ENCODE measurements around the gene SLC5A1.

SLC5A1 gene

DNA sequence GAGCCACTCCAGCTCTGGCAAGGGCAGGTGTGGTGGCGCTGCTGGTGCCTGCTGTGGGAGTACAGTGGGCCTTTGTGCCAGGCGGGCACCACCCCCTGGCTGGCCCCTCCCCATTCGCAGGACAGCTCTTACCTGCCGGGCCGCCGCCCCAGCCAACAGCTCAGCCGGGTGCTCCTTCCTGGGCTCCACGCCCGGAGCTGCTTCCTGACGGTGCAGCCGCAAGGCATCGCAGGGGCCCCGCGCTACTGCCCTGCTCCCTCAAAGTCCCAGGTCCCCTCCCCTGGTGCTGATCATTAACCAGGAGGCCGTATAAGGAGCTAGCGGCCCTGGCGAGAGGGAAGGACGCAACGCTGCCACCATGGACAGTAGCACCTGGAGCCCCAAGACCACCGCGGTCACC is at the start of gene SLC5A1:
Gene SLC5A1, plus strand, starts transcription at position 338 of the 400 bp plus-strand sequence. Its CDS starts 21 bp downstream, at position 359.
- no peak for DNase-seq (ENCODE audit: low spot score)

DNA sequence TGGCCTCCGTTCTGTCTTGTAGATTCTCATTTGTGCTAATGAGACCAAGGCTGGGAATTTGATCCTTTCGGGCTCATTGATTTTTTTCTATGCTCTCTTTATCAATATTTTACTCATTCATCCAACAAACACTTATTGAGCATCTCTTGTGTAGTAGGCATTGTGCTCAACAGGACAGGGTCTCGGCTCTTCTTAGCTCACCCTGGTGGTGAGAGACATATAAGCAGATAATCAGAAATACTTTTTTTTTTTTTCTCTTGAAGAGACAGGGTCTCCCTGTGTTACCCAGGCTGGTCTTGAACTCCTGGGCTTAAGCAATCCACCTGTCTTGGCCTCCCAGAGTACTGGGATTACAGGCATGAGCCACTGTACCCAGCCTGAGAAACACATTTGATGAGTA is 48.0 kb upstream of the SLC5A1 start:
- no peak for DNase-seq (ENCODE audit: low spot score)

DNA sequence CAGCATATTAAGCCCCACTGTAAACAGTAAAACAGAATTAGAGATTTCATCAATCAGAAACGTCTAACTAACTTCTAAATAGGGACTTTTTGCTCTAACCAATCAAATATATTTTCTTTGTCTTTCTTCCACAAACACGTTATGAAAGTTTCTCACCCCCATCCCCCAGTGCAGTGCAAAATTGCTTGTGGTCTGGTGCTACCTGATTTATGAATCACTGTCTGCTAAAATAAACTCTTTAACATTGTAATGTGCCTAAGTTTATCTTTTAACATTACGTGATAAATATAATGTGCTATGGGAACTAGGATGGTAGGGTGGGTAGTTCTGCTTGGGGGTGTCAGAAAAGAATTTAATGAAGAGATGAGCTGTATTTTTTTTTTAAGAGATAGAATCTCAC is 47.3 kb upstream of the SLC5A1 start:
- DNase-seq (ENCODE audit: low spot score), result no peak

DNA sequence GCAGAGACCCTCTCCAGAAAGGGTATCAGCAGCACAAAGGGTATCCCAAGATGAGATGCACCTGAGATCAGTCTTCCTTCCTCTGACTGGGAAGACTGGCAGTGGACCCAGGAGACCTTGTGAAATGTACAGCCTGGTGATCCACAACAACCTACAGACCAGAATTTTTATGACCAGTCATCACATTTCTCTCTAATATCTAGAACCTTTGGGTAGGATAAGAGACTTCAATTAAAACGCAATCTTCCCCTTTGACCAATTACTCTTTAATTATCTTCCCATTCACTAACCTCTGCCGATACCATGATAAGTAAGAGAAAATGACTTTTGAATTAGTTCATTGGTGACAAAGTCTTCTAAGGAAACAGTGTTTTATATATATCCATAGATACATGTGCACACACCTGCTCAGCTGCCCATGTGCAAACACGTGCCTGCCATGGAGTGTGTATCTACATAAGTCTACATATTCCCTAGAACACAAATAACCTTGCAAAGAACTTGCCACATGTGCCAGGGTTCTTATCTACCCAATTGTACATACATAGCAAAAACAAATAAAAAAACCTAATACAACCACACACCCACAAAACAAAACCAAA is 44.2 kb upstream of the SLC5A1 start:
- no peak for DNase-seq (ENCODE audit: low spot score)

DNA sequence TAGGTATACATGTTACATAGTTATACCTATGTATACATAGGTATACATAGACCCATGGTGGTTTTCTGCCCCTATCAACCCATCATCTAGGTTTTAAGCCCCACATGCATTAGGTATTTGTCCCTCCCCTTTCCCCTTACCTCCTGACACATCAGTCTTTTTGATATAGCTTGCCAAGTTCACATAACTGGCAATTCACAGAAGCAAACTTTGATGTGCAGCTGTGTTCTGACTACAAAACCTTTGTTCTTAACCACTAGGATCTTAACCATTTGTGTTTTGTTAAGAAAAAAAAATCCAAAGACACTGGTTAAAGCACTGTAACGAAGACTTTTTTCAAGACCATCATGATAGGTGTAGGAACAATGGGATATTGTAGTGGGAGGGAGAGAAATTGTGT is 42.9 kb upstream of the SLC5A1 start:
- DNase-seq (ENCODE audit: low spot score), result no peak

DNA sequence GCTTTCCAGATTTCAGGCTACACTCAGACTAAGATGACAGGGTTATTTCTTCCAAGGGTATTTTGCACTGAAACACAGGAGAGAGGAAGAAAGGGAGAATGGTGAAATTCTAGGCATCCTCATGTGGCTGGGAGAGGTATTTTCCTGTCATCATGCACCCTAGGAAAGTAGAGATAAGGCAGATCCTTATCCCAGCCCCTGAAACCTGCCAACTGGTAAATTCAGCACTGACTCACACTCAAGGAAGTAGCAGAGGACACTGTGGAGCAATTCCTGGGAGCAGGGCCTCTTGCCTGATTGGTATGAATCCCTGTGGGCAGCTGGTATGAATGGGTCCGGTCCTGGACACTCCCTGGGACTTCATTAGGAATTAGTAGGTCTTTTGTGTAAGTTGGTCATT is 37.6 kb upstream of the SLC5A1 start:
- DNase-seq (ENCODE audit: low spot score), result no peak

DNA sequence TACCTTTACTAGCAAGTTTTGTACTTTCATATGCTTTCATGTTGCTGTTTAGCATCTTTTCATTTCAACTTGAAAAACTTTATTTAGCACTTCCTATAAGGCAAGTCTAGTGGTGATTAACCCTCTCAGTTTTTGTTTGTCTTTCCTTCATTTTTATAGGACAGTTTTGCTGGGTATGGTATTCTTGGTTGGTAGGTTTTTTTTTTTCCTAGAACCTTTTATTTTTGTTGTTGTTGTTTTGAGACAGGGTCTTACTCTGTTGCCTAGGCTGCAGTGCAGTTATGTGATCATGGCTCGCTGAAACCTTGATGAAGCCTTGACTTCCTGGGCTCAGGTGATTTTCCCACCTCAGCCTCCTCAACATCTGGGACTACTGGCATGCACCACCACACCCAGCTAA is 29.9 kb upstream of the SLC5A1 start:
- DNase-seq (ENCODE audit: low spot score), result no peak

DNA sequence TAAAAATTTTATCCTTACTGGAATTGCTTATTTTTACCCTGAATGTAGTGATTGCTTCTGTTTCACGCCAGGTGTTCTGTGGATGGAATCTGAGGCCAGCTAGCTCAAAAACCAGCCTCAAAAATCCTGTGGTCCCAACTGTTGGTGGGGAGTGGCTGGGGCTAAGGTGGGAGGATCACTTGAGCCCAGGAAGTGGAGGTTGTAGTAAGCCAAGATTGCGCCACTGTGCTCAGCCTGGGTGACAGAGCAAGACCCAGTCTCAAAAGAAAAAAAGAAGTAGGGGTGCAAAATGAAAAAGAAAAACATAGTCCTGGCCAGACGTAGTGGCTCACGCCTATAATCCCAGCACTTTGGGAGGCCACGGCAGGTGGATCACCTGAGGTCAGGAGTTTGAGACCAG is 27.0 kb upstream of the SLC5A1 start:
- DNase-seq (ENCODE audit: low spot score), result no peak

DNA sequence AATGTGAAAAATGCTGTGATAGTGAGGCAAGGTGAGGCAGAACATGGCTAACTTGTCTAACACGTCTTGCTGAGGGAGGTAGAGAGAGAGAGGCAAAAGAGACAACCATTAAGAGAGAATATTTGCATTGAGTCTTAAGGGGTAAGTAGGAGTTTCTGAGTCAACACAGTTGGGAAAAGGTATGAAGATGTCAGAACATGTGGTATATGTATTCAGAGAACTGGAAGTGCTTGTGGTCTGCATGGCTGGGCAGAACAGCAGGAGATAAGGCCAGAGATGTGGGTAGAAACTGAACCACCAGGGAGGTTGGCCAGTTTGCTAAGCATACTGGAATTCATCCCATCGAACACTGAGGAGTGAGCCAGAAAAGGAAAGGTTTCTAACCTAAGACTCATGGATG is 25.0 kb upstream of the SLC5A1 start:
- DNase-seq (ENCODE audit: low spot score), result no peak

DNA sequence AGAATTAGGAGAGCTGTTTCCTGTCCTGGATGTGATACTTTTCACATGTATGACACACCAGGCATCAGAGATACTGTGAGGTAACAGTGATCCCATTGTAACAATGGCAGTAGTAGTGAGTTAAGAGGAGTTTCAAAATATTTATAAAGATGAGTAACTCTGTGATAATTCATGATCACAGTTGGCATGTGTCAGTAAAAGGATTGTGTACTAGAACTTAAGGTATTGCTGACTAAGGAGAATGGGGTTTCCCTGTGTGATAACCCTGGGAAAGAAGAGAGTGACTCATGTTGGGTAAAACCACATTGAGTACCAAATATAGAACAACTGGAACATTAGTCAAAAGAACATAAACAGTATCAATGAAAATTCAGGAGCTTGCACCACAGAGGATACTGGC is 22.9 kb upstream of the SLC5A1 start:
- DNase-seq (ENCODE audit: low spot score), result no peak

DNA sequence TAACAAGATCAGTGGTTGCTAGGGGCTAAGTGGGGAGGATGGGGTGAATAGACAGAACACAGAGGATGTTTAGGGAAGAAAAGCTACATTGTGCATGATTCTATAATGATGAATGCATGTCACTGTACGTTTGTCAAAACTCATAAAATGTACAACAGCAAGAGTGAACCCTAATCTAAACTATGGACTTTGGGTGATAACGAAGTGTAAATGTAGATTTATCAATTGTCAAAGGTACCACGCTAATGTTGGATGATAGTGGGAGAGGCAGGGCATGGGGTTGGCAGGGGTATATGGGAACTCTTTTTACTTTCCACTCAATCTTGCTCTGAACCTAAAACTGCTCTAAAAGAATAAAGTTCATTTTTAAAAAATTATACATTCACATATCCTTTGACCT is 21.3 kb upstream of the SLC5A1 start:
- DNase-seq (ENCODE audit: low spot score), result no peak

DNA sequence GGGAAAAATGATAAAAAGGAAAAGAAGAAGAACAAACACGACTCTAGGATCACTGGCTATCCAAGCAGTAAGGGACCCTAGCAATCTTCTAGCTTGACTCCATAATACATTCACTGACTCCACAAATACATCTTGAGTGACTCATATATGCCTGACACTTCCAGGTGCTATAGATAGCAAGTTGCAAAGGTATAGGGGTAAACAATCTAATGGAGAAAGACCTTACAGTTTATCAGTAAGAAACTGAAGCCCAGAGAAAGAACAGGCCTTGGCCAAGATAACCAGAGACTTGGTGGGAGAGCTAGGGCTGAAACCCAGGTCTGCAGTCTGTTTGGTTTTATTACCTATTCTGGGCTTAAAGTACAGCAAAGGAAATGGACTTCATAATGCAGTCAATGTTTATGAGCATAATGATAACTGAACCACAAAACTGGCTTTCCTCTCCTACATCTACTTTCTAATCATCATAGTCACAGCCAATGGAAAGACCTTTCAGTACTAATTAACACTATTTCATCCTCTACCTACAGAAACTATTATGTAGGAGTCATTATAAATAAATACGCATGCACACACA is 19.7 kb upstream of the SLC5A1 start:
- no peak for DNase-seq (ENCODE audit: low spot score)

DNA sequence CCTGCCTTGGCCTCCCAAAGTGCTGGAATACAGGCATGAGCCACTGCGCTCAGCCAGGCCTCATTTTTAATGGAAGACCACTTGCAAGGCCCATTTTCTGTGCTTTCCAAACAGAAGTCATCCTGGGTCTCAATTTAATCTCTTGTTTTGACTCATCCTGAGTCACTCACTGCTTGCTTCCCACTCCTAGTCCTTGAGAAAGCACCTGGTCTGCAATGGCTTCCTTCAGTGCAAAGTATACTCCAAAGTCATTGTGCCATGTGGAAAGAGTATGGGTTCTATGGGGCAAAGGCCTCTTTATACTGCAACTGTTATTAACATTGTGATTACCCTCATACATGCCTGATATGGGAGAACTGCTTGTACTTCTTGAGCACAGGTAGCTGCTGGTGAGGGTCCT is 18.3 kb upstream of the SLC5A1 start:
- no peak for DNase-seq (ENCODE audit: low spot score)

DNA sequence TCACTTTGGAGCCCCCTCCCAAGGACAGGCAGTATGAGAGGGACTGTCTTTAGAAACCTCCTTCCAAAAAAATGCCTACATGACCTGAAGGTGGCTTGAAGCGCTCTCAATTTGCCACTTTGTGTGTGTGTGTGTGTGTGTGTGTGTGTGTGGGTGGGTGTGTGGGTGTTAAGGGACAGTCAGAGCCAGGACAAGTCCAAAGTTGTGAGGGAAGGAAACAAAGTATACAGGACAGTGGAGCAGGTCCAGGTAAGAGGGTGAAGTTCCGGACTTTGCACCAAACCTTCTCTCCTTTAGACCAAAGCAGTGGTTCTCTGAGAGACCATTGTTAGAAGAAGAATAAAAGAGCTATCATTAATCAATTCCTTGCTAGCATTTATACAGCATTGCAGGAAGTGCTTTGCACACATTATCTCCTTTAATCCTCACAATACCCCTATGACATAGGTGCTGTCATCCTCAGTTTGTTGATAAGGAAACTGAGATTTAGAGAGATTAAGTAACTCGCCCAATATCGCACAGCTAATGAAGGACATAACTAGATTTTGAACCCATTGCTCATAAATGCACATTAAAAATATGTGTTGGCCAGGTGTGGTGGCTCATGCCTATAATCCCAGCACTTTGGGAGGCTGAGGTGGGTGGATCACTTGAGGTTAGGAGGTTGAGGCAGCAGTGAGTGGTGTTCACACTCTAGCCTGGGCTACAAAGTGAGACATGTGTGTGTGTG is 12.4 kb upstream of the SLC5A1 start:
- no peak for DNase-seq (ENCODE audit: low spot score)

DNA sequence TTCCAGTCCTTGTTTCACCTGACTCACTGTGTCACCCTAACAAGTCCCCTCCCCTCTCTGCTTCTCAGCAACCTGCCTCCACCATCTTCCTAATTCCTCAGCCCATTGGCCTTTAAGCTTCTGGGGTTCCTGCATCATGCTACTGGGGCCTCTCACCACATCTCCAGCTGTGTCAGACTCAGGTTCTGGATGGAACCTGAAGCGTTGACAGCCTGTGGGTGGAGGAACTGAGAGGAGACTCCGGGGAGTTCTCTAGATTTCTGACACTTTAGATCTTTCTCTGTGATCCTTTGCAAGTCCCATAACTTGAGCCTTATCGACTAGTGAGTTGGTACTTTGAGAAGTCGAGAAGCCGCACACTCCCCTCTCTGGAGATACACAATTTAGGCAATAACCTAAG is 11.6 kb upstream of the SLC5A1 start:
- no peak for DNase-seq (ENCODE audit: low spot score)

DNA sequence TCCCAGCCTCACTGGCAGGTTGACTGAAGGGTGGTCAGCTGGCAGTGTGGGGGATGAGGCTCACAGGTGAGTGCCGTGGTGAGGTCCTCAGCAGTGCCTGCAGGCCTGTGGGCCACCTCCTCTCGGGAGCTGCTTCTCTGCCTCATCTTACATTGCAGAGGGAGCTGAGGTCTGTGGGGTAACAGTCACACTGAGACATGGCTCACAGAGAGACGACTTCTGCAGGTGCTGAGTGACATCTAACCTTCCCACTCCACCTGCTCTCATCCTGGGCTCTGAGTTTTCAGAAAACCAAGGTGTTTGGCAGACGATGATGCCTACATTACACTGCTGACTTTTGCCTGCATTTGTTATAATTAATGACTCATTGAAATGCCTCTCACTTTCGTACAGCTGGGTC is 8.8 kb upstream of the SLC5A1 start:
- no peak for DNase-seq (ENCODE audit: low spot score)

DNA sequence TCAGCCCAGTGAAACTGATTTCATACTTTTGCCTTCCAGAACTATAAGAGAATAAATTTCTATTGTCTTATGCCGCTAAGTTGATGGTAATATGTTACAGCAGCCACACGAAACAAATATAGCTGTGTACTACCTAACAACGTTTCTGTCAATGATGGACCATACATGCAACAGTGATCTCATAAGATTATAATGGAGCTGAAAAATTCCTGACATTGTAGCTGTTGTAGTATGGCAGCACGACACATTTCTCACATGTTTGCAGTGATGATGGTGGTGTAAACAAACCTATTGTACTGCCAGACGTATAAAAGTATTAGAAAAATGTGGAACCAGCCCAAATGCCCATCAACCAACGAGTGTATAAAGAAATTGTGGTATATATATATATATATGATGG is 5.8 kb upstream of the SLC5A1 start:
- no peak for DNase-seq (ENCODE audit: low spot score)

DNA sequence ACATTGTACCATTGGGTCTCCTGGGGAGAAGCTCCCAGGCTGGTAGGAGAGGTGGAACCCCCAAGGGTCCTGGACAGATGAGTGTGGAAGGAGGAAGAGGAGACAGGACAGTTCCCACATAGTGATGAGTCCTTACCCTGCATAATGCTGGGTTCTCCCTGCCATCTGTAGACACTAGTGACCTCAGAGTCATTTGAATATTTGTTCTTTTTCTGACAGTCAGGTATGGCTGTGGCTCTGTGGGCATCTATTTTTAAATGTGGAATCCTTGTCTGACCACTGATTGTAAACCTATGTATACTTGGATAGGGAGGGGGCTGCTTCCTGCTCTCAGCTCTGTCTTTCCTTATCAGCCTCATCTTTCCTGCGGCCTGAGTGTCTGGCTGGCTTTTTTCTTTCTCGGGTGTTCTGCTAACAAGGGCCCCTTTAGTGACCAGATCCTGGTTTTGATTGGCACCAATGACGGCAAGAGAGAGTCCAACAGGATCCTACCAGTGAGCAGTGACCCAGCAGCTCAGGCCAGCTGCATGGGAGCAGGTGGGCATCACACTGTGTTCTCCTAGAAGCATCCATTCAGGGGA is 2.6 kb upstream of the SLC5A1 start:
- DNase-seq (ENCODE audit: low spot score), result no peak

DNA sequence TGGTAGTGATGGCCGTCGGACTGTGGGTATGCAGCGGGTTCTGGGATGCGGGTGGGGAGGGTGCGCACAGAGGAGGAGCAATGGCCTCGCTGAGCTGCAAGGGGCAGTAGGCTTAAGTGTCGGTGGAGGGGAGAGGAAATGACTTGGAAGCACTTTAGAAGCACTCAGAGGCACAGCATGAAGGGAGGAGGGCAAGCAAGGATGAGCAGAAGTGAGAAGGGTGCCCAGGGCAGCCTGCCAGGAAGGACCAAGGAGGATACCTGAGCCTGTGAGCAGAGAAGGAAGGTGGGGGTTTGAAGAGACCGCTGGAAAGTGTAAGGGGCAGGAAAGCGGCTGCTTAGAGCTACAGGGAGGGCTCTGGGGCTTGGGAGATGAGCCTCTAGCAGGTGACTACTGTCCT is 330 bp downstream of the SLC5A1 start:
- DNase-seq (ENCODE audit: low spot score), result no peak

DNA sequence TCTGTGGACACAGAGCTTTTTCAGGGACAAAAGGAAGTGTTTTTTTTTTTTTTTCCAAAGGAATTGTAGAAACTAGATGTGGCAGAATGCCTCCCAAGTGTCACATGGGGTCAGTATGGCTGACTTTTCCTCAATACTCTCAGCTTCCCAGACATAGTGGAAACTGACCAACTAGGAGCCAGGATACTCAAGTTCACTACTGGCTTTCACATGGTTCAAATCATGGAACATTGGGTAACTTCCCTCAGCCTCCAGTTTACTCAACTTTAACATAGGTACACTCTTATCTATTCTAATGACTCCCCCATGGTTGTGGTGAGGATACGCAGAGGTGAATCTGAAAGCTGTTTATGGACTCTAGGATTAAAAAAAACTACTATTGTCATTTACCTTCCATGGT is 1.4 kb downstream of the SLC5A1 start:
- no peak for DNase-seq (ENCODE audit: low spot score)

DNA sequence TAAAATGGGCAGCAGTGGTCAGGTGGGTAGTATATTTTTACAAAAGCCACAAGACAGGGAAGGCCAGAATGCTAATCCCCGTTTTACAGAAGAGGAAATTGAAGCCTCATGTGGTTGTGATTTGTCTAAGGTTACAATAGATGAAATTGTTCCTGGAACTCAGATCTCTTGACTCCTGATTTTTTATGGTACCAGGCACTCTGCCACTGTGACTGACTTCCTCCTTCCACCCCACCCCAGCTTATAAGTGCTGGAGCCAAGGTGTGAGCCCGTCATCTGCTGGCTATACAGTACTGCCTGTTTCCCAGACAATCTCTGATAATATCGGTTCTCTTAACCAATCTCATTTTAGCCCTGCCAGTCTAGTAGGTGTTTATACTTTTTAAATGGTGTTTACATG is 1.9 kb downstream of the SLC5A1 start:
- DNase-seq (ENCODE audit: low spot score), result no peak

DNA sequence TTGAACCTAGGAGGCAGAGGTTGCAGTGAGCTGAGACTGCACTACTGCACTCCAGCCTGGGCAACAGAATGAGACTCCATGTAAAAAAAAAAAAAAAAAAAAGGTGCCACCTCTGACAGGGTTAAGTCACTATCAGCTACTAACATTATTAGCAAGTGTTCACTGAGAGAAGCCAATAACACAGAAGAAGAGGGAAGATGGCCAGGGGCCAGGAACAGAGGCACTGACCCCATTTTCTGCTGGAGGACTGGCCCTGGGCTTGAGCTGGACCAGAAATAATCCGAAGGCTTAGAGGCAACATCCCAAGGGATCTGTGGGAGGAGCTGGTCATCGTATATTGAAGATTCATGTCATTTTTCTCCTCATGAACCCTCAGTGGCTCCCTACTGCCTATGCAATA is 5.0 kb downstream of the SLC5A1 start:
- no peak for DNase-seq (ENCODE audit: low spot score)
